ENCODE data around the gene DTNB. TPM values are rescaled to one million over a fixed set of nuclear protein-coding genes. Genes with fewer than 3 reads are reported as not detected.

Gene DTNB
- total and polyA plus RNA-seq, 2 of the 4 experiments (the other 2 are of a cell fraction) = 3.8 to 5.3 TPM

DNA sequence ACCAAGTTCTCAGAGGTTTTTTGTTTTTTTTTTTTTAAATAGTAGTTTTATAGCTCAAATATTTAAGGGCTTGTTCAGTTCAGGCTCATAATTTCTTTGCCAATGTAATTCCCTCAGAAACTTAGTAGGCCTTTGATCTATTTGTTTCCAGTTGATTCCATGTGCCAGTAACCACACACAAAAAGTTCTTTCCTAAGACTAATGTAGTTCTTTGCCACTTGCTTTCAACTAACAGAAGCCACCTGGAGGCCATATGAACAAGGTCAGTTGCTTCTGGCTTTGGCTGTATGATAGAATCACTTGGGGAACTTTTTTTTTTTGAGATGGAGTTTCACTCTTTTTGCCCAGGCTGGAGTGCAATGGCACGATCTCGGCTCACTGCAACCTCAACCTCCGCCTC lies 100.7 kb downstream of the DTNB start:
- in situ Hi-C loops (cut with MboI; ENCODE audit: low sequenced_read_pairs) = no loop called here
- H3K9me1 ChIP-seq (ENCODE audit: insufficient read depth, low read length) = no peaks in the 10 kb centered on the region
- no peak overlapping the region for H2BK120ac ChIP-seq (ENCODE audit: low read depth, low read length)
- no peak overlapping the region for H3K23ac ChIP-seq (ENCODE audit: low read depth, low read length)
- H4K91ac ChIP-seq (ENCODE audit: insufficient read depth, low read depth, low read length) = no peak overlapping the region
- H3K4me3 ChIP-seq (ENCODE audit: insufficient read depth, low read depth, low read length) = no peak overlapping the region
- H3K27ac ChIP-seq (ENCODE audit: insufficient read depth, low read length) = no peak overlapping the region
- no peak overlapping the region for H3K4ac ChIP-seq (ENCODE audit: low read depth, low read length)
- 86% methylated on average over 3 of the region's 3 CpGs; no CpG with 5 or more reads in 1 of the 2 experiments for WGBS, 2 experiments (ENCODE audit: extremely low coverage in 2 of 2, insufficient read length in 1 of 2)
- no peaks in the 10 kb centered on the region for H4K20me1 ChIP-seq (ENCODE audit: insufficient read depth, low read length)
- no peaks in the 10 kb centered on the region for H3K27me3 ChIP-seq (ENCODE audit: control insufficient read depth, insufficient read depth, low read length)
- H2AK5ac ChIP-seq (ENCODE audit: low read depth, low read length) = no peak overlapping the region
- H3K4me1 ChIP-seq (ENCODE audit: control insufficient read depth, insufficient read depth, low read length) = no peaks in the 10 kb centered on the region
- no peaks in the 10 kb centered on the region for H3K9me3 ChIP-seq (ENCODE audit: control insufficient read depth, insufficient read depth, low read length)
- H2BK15ac ChIP-seq (ENCODE audit: low read depth, low read length) = no peak overlapping the region
- no peak overlapping the region for H2BK20ac ChIP-seq (ENCODE audit: low read depth, low read length)
- H2AK9ac ChIP-seq (replicated peaks; ENCODE audit: low read depth, low read length, poor library complexity) = no peak overlapping the region
- intact Hi-C loops (cut with micrococcal nuclease) = no loop called here
- no peaks in the 10 kb centered on the region for H3K79me1 ChIP-seq (ENCODE audit: low read depth in 1 of 2, low read length in 2 of 2)
- no peak overlapping the region for H2AFZ ChIP-seq (replicated peaks; ENCODE audit: low read length, poor library complexity)
- no TSS peak for BruUV-seq (replicated peaks)
- H3K9ac ChIP-seq (ENCODE audit: low read depth, low read length) = no peak overlapping the region
- DNase-seq (no peak), ATAC-seq (ENCODE audit: low read depth) (no peak)
- ChIA-PET POLR2A (ENCODE audit: unreplicated experiment) (interaction anchor here (0.6 kb wide), 1 partner anchor 10 kb away, joined by 5 read pairs; no protein-coding TSS in a partner anchor), CTCF (no interaction called here)
- H3K4me2 ChIP-seq (ENCODE audit: low read depth, low read length) = no peak overlapping the region
- H2BK5ac ChIP-seq (ENCODE audit: low read depth, low read length, poor library complexity, severe bottlenecking) = no peak overlapping the region
- no peak overlapping the region for H3K14ac ChIP-seq (replicated peaks; ENCODE audit: low read depth, low read length)
- no peak overlapping the region for H4K8ac ChIP-seq (ENCODE audit: low read depth in 2 of 2, low read length in 2 of 2)
- dilution Hi-C loops (cut with HindIII; ENCODE audit: low sequenced_read_pairs, unreplicated experiment) = no loop called here
- H3K56ac ChIP-seq (ENCODE audit: extremely low read depth, insufficient read depth, low read length) = no peak overlapping the region
- H3K18ac ChIP-seq (ENCODE audit: low read depth, low read length) = no peak overlapping the region
- no peak overlapping the region for H4K5ac ChIP-seq (ENCODE audit: low read depth, low read length)
- TF ChIP-seq MXI1 (IDR thresholded peaks at IDR 0.05; ENCODE audit: borderline replicate concordance, low read depth, low read length) (no peak), USF2 (IDR thresholded peaks at IDR 0.05; ENCODE audit: low read depth, low read length) (no peak), CHD1 (IDR thresholded peaks at IDR 0.05; ENCODE audit: low read depth, low read length) (no peak), RCOR1 (IDR thresholded peaks at IDR 0.05; ENCODE audit: insufficient replicate concordance, low read length) (no peak), CEBPB (IDR thresholded peaks at IDR 0.05; ENCODE audit: low read depth, low read length) (no peak), CTCF (conservative IDR thresholded peaks at IDR 0.05; ENCODE audit: low read depth, low read length) (no peak), SMC3 (IDR thresholded peaks at IDR 0.05; ENCODE audit: low read depth, low read length) (no peak), RAD21 (IDR thresholded peaks at IDR 0.05; ENCODE audit: low read length) (no peak), RFX5 (IDR thresholded peaks at IDR 0.05; ENCODE audit: low read depth, low read length) (no peak), NFE2L2 (IDR thresholded peaks at IDR 0.05; ENCODE audit: low read depth, low read length) (no peak), ELK1 (IDR thresholded peaks at IDR 0.05; ENCODE audit: borderline replicate concordance, low read depth, low read length) (no peak), POLR2A (IDR thresholded peaks at IDR 0.05; ENCODE audit: low read depth, low read length) (no peak), MAZ (IDR thresholded peaks at IDR 0.05; ENCODE audit: borderline replicate concordance, low read depth, low read length) (no peak), FOS (IDR thresholded peaks at IDR 0.05; ENCODE audit: low read depth, low read length) (no peak), MAFK (IDR thresholded peaks at IDR 0.05; ENCODE audit: low read depth, low read length) (no peak), BHLHE40 (IDR thresholded peaks at IDR 0.05; ENCODE audit: low read depth, low read length) (no peak)
- H3K36me3 ChIP-seq (ENCODE audit: control insufficient read depth, insufficient read depth, low read length) = no peaks in the 10 kb centered on the region
